GM18907 (cell line): ENCODE data around the gene NEUROG2.
A peak's percentile ranks its signal among the peaks of the same experiment; 100 is the strongest.
"Not testable (repeated sequence)": the region's sequence is repeated elsewhere in the genome, so short reads cannot be mapped to it uniquely, and the experiment has no call there.

Experiments
- ATAC-seq: cut with Tn5 transposase; IDR thresholded peaks from one replicate; pipeline ENCODE4 v1.9.1; 2021; ENCODE audit warnings: mild to moderate bottlenecking, moderate library complexity; ENCODE audit not compliant: unreplicated experiment

Gene NEUROG2

GRCh38 chr4:112516066-112516470, at the start of gene NEUROG2:
NEUROG2 (minus strand) TSS chr4:112516180; CDS start chr4:112515475, 705 bp downstream.
- no peak for ATAC-seq

- ATAC-seq: no peak
Measured at GRCh38 chr4:112564706-112565270, 48.8 kb upstream of the NEUROG2 start.

- ATAC-seq: peak; percentile 77
Measured at GRCh38 chr4:112563431-112564200, 47.6 kb upstream of the NEUROG2 start.

- no peak for ATAC-seq
Measured at GRCh38 chr4:112562254-112562879, 46.4 kb upstream of the NEUROG2 start.

GRCh38 chr4:112560084-112560483, 44.1 kb upstream of the NEUROG2 start:
- no peak for ATAC-seq

GRCh38 chr4:112559053-112559452, 43.1 kb upstream of the NEUROG2 start:
- ATAC-seq: no peak

- no peak for ATAC-seq
Measured at GRCh38 chr4:112557676-112558411, 41.9 kb upstream of the NEUROG2 start.

GRCh38 chr4:112554271-112554670, 38.3 kb upstream of the NEUROG2 start:
- not testable (repeated sequence) for ATAC-seq

GRCh38 chr4:112552668-112553067, 36.7 kb upstream of the NEUROG2 start:
- no peak for ATAC-seq

- peak; percentile 62 for ATAC-seq
Measured at GRCh38 chr4:112550728-112551127, 34.7 kb upstream of the NEUROG2 start.

GRCh38 chr4:112546476-112546875, 30.5 kb upstream of the NEUROG2 start:
- no peak for ATAC-seq

GRCh38 chr4:112545346-112545745, 29.4 kb upstream of the NEUROG2 start:
- ATAC-seq: no peak

GRCh38 chr4:112540695-112541094, 24.7 kb upstream of the NEUROG2 start:
- no peak for ATAC-seq

- ATAC-seq: no peak
Measured at GRCh38 chr4:112536123-112536522, 20.1 kb upstream of the NEUROG2 start.

- ATAC-seq: no peak
Measured at GRCh38 chr4:112532267-112532666, 16.3 kb upstream of the NEUROG2 start.

GRCh38 chr4:112531146-112531545, 15.2 kb upstream of the NEUROG2 start:
- ATAC-seq: no peak

GRCh38 chr4:112526061-112526460, 10.1 kb upstream of the NEUROG2 start:
- ATAC-seq: no peak

- peak; percentile 87 for ATAC-seq
Measured at GRCh38 chr4:112523764-112524505, 8.0 kb upstream of the NEUROG2 start.

- peak; percentile 59 for ATAC-seq
Measured at GRCh38 chr4:112523008-112523721, 7.2 kb upstream of the NEUROG2 start.

GRCh38 chr4:112522431-112522830, 6.5 kb upstream of the NEUROG2 start:
- ATAC-seq: not testable (repeated sequence)
